Psoas muscle (tissue), 8 donors: ENCODE results near the gene PANK2. TPM values are rescaled to one million over a fixed set of nuclear protein-coding genes. Genes with fewer than 3 reads are reported as not detected.

ENCODE experiments used
- ATAC-seq, 4 donors: fragments of 200-7000 bp; cut with Tn5 transposase; one replicate each; pipeline ENCODE4 v1.9.1; 2020; ENCODE audit warnings: moderate library complexity in 3 of 4, mild to moderate bottlenecking in 2 of 4
- DNase-seq, 2 donors: peaks; one replicate each; pipeline ENCODE4 v3.0.0-alpha.2; 2020
- H3K27ac ChIP-seq: fragments of 200-600 bp; one replicate; pipeline ENCODE4 v1.8.0; 2022
- H3K27me3 ChIP-seq, 3 donors: fragments of 200-600 bp in 1 of 3; one replicate each; pipeline versions ENCODE4 v1.6.1 to v1.8.0; 2013 to 2022; ENCODE audit warnings: low read length in 2 of 3, mild to moderate bottlenecking in 2 of 3, moderate library complexity in 1 of 3; ENCODE audit not compliant: insufficient read depth in 3 of 3
- H3K36me3 ChIP-seq, 2 donors: fragments of 200-600 bp in 1 of 2; one replicate each; pipeline versions ENCODE4 v1.6.1 to v1.8.0; 2013 to 2022; ENCODE audit warnings: low read depth in 1 of 2, mild to moderate bottlenecking in 1 of 2, moderate library complexity in 1 of 2; ENCODE audit not compliant: insufficient read depth in 1 of 2
- H3K4me1 ChIP-seq: fragments of 200-600 bp; one replicate; pipeline ENCODE4 v1.8.0; 2022
- H3K4me3 ChIP-seq: fragments of 200-600 bp; one replicate; pipeline ENCODE4 v1.8.0; 2022; ENCODE audit warnings: mild to moderate bottlenecking
- H3K9me3 ChIP-seq: fragments of 200-600 bp; one replicate; pipeline ENCODE4 v1.8.0; 2022
- WGBS, 3 donors: extraction: QIAGEN DNeasy Blood & Tissue Kit; methylation state at CpG; one replicate each; pipeline versions ENCODE4 v1.1.6 to v1.1.7; 2013; 5-methylcytosine and 5-hydroxymethylcytosine counted together
- intact Hi-C, 2 donors: fragments of 100-400 bp; cut with DNase I; formaldehyde crosslinking; loops; one replicate each; pipeline versions ENCODE4 v1.11.0 to v1.14.2; 2022
- polyA plus RNA-seq, 3 donors: library from polyadenylated mRNA; stranded (reverse); fragments of 200-250 nt; gene quantifications; one replicate each; pipeline ENCODE4 v1.2.3, GENCODE V29; 2013
- total RNA-seq, 4 donors: library from RNA; stranded (reverse); fragmentation: NEBNext Ultra II Directional in 2 of 4; extraction: Animal tissue kit (Norgen Biotek cat#: 25700) in 2 of 4; gene quantifications; one replicate each; pipeline versions ENCODE4 v1.2.1 to v1.2.4, GENCODE V29; 2021 to 2023
- TF ChIP-seq, protein P1 (sequence below): fragments of 200-600 bp; IDR thresholded peaks from one replicate; pipeline ENCODE4 v1.8.0; 2022; ENCODE audit warnings: antibody characterized with exemption
- donor health status: healthy with polysubstance abuse.
- donor health status: DM: no; HTN: no; CAD: no; lungs with moderate emphysema.
- donor health status: Bipolar disorder and iron deficiency.
- donor health status: healthy.
- donor health status: DM: yes; HTN: yes; CAD: no.
- donor health status: DM: no; HTN: no; CAD: no.
- donor health status: DM: no; HTN: no; CAD: no.
- donor health status: DM: yes; HTN: yes; CAD: no.

Gene PANK2
- total and polyA plus RNA-seq, 7 donors: 9.7 to 32.9 (median 18.6) TPM

DNA sequence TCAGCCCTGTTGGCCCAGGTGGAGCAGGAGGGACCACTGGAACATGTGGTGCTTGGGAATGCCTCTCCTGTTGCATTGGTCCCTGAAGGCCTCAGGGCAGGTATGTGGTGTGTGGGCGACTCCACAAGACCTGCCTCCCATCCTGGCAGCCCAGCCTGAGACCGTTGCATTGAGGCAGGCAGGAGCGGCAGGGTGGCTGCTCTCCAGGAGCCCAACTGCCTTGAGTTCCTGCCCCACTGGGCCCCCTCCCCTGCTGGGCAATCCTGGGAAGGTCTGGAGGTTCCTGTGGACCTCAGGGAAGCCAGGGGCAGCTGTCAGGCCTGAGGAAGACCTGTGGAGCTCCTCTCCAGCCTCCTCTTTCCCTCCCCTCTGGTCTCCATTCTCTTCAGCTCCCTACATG, 22.7 kb upstream of the PANK2 start:
- Histone ChIP-seq H3K36me3 (peaks cover 3 to 95% of the 10 kb centered on the region in 2 donors), H3K4me3 (no peak overlapping the region), H3K27ac (no peak overlapping the region), H3K27me3 (no peaks in the 10 kb centered on the region), H3K4me1 (no peaks in the 10 kb centered on the region), H3K9me3 (no peaks in the 10 kb centered on the region)
- TF ChIP-seq, protein P1, sequence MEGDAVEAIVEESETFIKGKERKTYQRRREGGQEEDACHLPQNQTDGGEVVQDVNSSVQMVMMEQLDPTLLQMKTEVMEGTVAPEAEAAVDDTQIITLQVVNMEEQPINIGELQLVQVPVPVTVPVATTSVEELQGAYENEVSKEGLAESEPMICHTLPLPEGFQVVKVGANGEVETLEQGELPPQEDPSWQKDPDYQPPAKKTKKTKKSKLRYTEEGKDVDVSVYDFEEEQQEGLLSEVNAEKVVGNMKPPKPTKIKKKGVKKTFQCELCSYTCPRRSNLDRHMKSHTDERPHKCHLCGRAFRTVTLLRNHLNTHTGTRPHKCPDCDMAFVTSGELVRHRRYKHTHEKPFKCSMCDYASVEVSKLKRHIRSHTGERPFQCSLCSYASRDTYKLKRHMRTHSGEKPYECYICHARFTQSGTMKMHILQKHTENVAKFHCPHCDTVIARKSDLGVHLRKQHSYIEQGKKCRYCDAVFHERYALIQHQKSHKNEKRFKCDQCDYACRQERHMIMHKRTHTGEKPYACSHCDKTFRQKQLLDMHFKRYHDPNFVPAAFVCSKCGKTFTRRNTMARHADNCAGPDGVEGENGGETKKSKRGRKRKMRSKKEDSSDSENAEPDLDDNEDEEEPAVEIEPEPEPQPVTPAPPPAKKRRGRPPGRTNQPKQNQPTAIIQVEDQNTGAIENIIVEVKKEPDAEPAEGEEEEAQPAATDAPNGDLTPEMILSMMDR: no peak
- ATAC-seq: no peak
- intact Hi-C loops: no loop called here
- DNase-seq: no peak
- 63 to 73% (median 68%) methylated on average over 3 of the region's 3 CpGs for WGBS, 3 donors

DNA sequence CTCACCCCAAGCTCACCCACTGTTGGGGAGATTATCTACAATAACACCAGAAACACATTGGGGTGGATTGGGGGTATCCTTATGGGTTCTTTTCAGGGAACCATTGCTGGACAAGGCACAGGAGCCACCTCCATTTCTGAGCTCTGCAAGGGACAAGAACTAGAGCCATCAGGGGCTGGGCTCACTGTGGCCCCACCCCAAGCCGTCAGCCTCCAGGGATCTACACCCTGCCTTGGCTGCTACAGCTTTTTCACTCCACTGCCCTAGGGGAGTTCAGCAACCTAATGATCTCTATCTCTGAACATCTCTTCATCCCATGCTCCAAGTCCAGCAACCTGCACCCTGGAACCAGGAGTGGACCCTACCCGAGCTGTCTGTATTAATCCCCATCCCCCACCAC, 21.4 kb upstream of the PANK2 start:
- Histone ChIP-seq H3K4me1 (no peaks in the 10 kb centered on the region), H3K36me3 (peaks cover 3 to 91% of the 10 kb centered on the region in 2 donors), H3K4me3 (no peak overlapping the region), H3K27me3 (no peaks in the 10 kb centered on the region), H3K9me3 (no peaks in the 10 kb centered on the region), H3K27ac (no peak overlapping the region)
- DNase-seq (no peak), ATAC-seq (no peak)
- 72 to 74% (median 74%) methylated on average over 2 of the region's 2 CpGs for WGBS, 3 donors
- TF ChIP-seq, protein P1: no peak
- intact Hi-C loops: no loop called here

DNA sequence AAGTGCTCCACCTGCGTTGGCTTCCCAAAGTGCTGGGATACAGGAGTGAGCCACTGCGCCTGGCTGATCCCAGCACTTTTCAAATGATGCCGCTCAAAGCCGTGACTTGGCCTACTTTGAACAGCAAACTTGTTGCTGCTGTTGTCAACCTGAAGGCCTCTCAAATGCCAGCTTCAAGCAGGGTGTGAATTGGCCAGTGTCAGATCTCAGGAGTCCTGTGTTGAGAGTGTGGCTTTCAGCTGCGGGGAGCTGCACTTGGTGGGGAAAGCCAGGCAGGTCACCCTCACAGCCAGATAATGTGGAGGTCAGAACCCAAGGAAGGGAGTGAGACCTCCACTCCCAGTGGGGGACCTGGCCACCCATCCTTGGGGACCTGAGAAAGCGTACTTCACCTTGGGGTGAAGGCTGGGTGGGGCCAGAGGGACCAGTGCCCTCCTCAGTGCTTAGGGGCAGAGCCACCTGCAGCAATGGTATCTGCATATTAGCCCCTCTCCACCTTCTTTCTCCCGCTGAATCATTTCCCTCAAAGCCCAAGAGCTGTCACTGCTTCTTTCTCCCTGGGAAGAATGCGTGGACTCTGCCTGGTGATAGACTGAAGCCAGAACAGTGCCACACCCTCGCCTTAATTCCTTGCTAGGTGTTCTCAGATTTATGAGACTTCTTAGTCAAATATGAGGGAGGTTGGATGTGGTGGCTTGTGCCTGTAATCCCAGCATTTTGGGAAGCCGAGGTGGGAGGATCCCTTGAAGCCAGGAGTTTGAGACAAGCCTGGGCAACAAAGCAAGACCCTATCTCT, 19.1 kb upstream of the PANK2 start:
- no peak for ATAC-seq
- H3K36me3 ChIP-seq: peaks cover 0 to 88% of the 10 kb centered on the region in 2 donors
- no peak overlapping the region for H3K4me3 ChIP-seq
- H3K27ac ChIP-seq: no peak overlapping the region
- H3K9me3 ChIP-seq: no peaks in the 10 kb centered on the region
- peaks cover 5% of the 10 kb centered on the region for H3K4me1 ChIP-seq
- intact Hi-C loops: no loop called here
- TF ChIP-seq, protein P1: no peak
- no peaks in the 10 kb centered on the region for H3K27me3 ChIP-seq
- WGBS, 3 donors: 89 to 94% (median 93%) methylated on average over 10 of the region's 10 CpGs
- no peak for DNase-seq

DNA sequence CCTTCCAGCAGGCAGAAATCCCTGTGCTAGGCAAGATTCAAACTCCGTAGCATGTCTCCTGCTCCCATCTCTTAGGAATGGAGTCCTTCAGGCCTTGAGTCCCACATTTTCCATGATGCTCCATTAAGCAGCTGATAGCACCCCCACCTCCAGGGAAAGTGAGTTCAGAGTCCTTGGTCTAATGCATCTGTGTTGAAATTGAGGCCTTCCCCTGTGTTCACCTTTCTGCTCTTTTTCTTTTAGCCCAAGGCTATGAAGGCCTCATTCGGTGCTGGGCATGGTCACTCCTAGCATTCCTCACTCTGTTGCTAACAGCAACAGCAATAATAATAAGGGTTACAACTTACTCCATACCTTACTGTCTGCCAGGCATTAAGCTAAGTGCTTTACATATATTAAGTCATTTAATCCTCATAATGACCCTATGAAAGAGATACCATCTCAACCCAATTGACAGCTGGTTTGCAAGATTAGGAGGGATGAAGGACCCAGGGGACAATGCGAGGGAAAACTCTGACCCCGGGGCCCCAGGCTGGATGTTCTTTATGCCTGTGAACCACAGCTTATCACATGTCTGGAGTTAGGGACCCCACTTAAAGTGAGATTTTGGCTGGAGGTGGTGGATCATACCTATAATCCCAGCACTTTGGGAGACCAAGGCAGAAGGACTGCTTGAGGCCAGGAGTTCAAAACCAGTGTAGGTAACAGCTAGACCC, 17.5 kb upstream of the PANK2 start:
- intact Hi-C loops: no loop called here
- Histone ChIP-seq H3K36me3 (peaks cover 0 to 78% of the 10 kb centered on the region in 2 donors), H3K4me3 (no peak overlapping the region), H3K4me1 (peaks cover 5% of the 10 kb centered on the region), H3K27ac (no peak overlapping the region), H3K9me3 (no peaks in the 10 kb centered on the region), H3K27me3 (no peaks in the 10 kb centered on the region)
- TF ChIP-seq, protein P1: no peak
- WGBS, 3 donors: 85 to 90% (median 86%) methylated on average over 4 of the region's 4 CpGs
- ATAC-seq (no peak), DNase-seq (no peak)
